Glomerular visceral epithelial cell (primary cell): Measurements from ENCODE around the gene SCAMP2.

Experiments
- DNase-seq: peaks from one replicate; pipeline ENCODE4 v3.0.0-alpha.2; 2016; ENCODE audit errors: extremely low spot score

Gene SCAMP2

DNA sequence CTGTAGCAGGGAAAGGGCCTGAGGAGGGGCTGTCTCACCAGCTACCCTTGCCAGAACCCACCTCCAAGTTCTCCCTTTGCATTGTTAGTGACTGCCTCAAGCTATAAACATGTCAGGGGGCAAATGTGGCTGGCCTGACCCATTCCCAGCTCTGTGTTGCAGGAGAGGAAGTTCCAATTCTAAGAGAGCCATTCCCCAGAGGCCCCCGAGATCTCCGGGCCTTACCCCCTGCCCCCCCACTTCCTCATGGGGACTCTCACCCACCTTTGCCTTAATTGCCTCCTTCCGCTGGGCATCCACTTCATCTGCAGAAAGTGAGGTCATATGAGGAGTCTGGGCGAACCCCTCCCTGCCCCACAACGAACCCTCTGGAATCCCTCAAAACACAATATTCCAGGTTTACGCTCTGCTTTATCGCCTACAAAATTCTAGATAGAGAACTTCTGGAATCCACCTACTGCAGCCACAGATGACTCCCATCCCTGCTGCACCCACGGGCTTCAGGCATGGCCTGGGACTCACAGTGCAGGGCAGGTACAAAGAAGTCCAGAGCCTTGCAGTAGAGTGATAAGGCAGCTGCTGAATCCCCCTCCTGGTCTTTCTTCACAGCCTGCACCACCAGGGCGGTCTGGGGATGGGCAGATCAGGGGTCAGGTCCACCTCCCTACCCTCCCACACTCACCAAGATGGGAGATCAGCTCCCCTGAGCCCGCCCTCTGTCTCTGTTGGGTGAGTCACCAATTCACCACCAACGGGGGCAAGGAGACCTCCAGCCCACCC lies 34.2 kb downstream of the SCAMP2 start:
- no peak for DNase-seq

DNA sequence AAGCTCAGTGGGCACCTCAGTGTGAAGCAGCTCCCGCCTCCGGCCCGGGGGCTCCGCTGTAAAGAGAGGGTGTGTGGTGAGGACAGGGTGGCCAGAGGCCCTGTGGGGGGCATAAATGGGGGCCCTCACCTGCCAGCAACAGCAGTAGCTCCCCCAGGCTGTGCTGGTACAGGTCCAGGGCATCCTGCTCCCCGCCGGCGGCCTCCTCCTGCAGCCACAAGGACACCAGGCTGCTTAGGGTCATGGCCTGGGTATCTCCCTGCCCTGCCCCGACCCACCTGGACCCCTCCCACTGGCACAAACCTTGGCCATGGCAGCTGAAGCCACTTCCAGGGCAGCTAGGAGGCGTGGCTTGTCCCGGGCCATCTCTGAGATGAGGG lies 35.0 kb downstream of the SCAMP2 start:
- no peak for DNase-seq

DNA sequence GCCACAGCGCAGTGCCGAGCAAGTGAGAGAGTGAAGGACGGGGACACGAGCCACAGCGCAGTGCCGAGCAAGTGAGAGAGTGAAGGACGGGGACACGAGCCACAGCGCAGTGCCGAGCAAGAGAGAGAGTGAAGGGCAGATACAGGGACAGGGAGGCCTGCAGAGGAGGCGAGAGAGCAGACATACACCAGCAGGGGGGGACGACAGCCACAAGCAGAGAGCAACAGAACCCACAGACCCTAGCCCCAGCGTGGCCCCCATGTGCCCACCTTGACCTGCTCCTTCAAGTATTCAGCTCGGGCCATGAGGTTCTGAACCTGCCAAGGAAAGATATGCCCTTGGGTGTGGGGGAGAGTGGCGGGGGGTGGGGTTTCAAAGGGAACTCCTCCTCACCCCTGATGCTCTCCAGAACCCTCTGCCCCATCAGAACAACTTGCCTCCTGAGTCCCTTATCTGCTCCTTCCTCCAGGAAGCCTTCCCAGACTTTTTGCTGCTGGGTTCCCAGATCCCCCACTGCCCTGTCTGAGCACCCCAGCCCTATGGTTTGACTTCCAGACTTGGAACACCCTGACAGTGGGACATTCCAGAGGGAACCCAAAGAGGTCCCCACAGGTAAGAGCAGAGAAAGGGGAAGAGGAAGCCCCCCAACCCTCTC lies 35.6 kb downstream of the SCAMP2 start:
- DNase-seq, result no peak

DNA sequence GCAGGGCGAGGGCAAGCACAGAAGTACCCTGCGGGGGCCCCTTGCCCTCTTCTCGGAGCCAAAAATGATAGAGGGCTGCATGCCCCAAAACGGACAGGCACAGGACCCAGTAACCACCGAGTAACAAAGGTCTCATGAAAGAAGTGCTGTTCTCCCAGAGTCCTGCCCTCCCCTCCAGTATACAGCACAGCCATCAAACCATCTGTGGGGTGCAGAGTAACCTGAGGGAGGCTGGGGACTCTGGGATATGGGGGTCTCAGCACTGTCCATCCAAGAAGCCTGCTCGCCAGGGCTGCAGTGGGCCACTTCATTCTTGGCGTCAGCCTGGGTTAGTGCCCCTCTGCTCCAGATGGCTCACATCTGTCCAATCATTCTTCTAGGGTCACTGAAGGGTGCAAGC lies 36.3 kb downstream of the SCAMP2 start:
- DNase-seq, result no peak

DNA sequence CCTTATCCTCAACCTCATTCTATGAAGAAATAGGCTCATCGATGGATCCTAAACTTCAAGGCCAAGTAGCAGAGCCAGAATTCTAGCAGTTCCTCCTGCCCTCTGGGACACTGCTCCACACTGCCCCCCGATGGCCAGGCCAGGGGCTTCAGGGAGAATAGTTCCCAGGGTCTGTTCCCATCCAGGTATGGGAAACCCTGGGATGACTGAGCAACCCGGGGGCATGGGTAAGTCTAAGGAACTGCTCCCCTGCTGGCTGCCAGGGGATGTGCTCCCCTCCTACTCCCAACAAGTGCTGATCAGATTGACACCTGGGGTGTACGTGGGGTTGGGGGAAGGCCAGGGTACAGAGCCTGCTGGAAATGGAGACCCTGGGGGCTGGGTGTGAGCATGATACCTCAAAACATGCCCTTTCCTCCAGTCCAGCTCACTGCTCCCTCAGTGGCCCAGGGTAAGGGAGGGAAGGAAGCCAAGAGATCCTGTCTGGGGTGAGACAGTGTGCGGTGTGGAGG lies 37.8 kb downstream of the SCAMP2 start:
- peak; percentile 69 for DNase-seq

DNA sequence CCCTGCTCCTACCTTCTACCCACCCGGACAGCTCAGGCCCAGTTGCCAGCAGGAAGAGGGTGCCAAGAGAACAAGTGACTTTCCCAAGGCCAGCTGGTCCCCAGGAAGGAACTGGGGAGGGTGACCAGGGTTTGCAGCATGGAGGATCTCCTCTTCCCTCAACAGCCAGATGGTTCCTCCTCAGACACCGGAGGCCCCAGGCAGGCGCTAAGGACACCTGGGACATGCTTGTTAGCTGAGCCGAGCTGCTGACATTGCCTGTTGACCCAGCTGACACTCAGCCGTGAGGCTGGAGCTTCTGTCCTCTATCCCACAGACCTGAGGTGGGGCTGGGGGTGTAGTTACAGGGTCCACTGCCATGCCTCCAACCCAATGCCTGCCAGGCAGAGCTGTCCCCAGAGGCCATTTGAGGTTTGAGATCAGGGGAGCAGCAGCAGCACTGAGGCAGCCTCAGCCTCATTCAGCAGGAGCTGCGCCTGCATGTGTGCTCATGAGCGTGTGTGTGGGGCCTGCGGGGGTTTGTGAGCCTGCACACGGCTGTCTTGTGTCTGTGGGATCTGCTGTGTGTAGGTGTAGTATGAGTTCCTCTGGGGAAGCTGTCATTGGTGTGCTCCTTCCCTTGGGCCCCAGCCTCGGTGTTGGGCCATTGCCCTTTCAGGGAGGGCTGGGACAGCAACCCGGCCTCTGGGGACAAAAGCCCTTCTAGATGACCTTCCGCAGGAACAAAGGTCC lies 39.6 kb downstream of the SCAMP2 start:
- DNase-seq, result no peak

DNA sequence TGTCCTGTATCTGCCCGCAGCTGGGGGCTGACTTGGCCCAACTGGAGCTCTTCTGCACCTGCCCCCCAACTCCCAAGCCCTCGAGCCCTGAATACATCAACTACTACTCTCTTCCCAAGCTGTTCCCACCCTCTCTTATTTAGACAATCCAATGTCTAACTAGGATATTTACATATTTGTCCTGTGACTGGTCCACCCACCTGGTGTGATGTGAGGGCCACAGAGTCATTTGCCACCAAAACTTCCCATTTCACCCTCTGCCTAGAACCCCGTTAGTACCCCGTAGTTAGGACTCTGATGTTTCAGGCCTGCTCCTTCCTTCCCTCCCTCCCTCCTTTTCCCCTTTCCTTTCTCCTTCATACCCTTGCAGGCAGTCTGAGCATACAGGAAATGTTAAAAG lies 40.3 kb downstream of the SCAMP2 start:
- no peak for DNase-seq

DNA sequence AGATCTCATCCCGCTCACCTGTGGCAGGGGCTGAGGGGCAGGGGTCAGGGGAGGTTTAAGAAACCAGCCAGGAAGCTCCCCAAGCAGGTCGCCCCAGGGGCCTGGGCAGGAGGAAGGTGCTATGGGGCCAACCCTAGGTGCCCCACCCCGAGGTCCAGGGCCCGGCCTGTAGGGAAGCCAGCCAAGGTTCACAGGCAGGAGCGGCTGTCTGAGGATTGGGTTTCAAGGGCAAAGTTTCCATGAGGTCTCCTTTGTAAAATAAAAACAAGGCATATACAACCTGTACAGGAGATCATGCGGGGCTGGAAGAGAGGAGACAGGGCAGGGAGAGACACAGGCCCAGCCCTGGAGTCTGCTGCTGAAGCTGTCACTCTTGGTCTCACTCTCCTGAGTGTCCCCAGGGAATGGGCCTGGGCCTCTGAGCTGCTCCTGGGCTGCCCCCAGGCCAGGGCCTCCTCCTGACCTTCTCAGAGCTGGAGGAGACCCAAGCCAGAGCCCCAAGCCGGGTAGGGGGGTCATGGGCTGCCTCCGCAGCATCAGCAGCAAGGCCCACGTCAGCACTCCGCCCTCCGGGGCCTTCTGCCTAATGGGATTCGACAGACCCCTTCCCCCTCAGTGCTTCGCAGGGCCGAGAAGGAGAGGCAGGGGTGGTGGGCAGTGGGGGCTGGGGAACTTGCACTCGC lies 41.2 kb downstream of the SCAMP2 start:
- DNase-seq, result no peak

DNA sequence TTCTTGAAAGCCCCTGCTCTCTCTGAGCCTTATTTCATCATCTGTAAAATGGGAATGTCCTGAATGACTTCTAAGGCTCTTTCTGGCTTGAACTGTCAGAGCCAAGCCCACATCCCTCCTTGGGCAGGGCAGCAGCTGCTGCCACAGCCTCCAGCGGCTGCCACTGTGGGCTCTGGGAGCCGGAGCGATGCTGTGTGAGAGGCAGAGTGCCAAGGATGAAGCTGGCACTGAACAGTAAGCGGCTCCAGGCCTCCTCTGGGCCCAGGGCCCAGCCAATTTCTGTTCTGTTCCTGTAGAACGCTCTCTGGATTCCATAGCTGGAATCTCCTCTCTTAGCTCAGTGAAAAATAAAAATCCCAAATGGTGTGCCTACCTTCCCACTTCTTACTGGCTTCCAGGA lies 42.3 kb downstream of the SCAMP2 start:
- no peak for DNase-seq

DNA sequence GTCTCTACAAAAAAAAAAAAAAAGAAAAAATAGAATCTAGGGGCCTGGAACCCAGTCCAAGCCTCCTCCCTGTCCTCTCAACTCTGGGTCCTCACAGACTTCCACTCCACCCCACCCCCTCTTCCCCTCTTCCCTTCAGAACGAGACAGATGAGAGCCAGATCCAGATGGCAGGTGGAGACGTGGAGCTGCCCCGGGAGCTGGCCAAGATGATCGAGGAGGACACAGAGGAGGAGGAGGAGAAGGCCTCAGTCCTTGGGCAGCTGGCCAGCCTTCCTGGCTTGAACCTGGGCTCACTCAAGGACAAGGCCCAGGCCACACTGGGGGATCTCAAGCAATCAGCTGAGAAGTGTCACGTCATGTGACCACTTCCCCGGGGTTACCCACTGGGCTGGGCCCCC lies 43.2 kb downstream of the SCAMP2 start:
- DNase-seq, result no peak

DNA sequence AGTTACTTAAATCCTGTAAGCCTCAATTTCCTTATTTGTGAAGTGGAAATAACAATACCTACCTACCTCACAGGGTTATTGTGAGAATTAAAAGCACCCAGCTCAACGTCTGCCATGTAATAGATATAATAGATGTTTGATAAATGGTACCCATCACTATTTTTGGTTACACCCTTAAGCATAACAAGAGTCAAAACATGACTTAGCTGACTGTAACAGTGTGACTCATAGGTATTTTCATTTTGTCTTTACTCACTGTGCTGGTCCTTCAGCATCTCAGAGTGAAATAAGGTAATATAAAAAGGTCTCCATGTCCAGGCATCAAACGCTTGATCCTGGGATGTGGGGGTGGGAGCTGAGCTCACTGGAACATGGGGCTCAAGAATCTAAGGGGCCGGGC lies 43.7 kb downstream of the SCAMP2 start:
- no peak for DNase-seq

DNA sequence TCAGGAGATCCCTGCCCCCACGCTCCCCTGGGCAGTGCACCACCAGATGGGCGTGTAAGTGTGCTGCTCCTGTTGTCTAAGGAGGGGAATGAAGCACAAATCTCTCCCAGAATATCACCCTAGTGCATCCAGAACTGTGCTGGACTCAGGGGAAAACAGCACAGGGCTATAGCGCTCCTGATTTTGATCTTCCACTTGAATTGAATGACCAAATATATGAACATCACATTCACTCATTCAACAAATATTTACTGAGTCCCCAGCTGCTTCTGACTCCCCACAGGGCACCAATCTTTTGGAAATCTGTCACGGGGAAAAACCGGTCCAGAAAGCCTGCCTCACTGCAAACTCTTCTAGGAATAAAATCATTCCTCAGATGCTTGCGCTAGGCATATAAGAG lies 44.3 kb downstream of the SCAMP2 start:
- no peak for DNase-seq

DNA sequence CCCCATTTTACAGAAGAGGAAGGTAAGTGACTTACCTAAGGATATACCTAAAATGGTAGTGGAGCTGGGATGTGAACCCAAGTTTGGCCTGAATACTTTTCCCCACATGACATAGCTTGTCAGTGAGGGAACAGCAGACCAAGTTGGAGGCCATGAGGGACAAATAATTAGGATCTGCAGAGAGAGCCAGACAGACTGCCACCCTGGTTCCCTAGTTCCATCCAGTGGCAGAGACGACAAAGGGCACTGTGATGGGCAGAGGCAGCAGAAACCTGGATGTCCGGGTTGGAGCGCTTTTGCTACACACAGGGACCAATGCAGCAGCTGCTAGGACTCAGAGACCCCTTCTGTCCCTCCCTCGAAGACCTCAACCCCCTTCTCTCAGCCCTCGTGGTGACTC lies 45.6 kb downstream of the SCAMP2 start:
- DNase-seq, result no peak

DNA sequence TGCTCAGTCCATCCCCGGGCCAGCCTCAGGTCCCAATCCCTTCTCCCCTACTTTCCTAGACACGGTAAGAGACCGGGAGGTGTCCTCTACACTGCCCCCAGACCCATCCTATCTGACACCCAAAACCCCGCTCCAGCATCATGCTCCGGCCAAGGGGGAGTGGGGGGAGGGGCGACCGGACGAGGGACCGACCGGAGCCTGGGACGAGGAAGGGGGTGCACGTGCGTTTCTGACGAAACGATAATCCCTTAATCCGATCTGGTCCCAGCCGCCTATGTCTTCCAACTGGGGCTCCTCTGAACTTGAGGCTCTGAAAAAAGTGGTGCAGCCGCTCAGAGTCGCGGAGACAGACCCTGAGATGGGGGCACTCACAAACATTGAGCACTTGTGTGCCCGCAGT lies 46.2 kb downstream of the SCAMP2 start:
- no peak for DNase-seq

DNA sequence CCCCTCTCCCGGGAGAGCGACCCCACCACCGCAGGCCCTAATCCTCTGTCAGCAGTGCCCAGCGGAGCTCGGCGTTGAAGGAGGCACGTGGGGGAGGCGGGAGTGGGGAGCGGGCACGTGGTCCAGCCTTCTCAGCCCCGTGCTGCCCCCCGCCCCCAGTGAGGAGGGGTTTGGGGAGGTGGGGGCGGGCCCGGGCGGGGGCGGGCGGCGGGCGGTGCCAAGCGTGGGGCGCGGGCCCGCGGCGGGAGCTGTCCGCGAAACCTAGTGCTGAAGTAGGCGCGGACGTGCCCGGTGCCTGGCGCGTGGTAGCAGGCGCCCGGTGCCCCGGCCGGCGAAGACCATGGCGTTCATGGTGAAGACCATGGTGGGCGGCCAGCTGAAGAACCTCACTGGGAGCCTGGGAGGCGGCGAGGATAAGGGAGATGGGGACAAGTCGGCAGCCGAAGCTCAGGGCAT lies 46.8 kb downstream of the SCAMP2 start, which contains the start of gene CPLX3:
CPLX3 (plus strand) TSS at position 264 of the 456 bp plus-strand sequence; CDS start at position 341, 77 bp downstream.
- peak; percentile 21 for DNase-seq

DNA sequence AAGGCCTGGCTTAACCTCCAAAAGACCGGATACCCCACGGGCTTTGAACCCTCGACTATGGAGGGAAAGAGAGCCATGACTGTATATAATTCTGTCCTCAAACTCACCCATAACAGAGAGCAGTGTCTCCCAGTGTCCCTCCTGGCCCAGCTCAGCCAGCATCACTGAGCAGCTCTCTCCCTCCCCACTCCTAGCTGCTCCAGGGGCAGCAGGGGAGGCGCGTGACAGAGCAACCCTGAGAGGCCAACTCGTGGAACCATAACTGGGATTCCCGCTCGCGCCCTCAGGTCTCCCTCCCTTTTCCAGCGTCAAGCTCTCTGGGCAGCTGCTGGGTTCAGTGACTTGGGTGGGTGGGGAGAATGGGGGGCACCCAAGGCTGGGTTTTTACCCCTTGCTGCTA lies 47.3 kb downstream of the SCAMP2 start:
- DNase-seq, result no peak

DNA sequence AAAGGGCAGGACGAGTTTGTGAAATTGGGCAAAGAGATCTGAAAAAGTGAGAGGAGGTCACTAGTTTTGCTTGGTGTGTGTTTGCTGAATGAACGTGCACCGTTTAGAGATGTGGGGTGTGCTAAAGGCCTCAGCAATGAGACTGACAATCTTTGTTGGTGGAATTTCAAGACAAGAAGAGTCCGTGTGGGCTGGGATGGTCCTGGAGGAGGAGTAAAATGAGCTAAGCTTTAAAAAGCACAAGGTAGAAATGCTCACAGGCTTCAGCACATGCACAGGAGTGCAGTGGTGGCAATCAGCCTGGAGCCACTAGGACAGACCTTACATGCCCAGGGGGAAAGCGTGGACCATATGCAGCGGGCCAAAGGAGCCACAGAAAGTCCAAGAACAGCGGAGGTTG lies 48.2 kb downstream of the SCAMP2 start:
- DNase-seq, result no peak

DNA sequence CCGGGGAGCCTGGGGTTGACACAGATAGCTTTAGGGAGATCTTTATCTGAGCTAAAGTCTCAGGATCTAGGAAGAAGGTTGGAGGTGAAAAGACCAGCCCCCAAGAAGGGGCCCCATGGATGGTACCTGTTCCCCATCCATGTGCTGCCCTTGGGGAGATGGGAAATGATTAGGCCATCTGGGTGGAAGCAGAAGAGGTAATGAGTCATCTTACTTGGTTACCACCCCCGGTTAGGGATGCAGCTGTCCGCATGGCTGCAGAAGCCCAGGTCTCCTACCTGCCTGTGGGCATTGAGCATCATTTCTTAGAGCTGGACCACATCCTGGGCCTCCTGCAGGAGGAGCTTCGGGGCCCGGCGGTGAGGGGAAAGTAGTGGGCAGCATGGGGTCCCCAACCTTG lies 49.8 kb downstream of the SCAMP2 start:
- DNase-seq, result no peak

DNA sequence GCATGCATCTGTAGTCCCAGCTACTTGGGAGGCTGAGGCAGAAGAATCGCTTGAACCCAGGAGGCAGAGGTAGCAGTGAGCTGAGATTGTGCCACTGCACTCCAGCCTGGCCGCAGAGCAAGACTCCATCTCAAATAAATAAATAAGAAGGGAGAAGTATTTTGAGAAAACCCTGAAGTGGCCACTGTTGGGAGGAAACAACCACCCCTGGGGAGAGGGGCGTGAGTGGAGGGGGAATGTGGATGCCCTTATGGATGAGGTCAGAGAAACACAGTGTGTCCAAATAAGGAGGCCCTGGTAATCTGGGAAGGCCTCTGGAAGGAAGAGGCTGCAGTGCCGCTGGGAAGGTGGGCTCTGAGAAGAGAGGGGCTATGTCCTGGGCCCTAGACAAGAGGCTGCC lies 50.9 kb downstream of the SCAMP2 start:
- no peak for DNase-seq

DNA sequence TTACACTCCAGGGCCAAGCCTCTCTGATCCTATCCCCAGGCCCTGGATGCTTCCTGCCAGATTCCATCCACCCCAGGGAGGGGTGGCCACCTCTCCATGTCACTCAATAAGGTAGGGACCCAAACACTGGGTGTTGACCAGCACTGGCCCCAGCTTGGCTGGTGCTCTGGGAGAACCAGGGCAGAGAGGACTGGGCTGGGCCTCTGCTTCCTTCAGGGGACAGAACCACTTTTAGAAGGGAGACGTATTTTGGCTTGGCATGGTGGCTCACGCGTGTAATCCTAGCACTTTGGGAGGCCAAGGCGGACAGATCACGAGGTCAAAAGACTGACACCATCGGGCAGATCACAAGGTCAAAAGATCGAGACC lies 51.4 kb downstream of the SCAMP2 start:
- no peak for DNase-seq

DNA sequence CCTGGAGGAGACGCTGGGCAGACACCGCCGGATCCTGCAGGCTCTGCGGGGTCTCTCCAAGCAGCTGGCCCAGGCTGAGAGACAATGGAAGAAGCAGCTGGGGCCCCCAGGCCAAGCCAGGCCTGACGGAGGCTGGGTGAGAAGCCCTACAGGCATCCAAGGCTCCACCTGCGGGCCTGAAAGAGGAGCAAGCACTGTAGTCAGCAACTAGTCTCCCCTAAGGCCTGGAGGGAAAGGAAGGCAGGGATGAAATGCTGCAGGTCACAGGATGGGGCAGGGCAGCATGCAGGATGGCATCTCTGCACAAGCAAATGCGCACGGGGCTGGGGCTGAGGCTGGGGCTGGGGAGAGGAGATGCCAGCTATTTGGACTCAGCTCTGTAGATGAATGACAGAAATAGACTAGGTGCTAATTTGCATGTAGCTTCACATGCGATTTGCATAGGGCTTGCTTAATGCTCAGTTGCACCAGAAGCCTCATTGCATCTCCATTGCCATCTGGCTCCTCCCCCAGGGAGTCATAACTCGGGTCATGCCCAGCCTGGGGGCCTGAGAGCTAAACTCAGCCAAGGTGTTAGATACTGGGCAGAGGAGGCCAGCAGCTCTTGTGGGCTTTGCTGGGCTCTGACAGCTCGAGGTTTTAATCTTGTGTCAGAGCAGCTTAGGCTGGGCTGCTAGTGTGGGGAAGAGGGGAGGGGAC lies 51.9 kb downstream of the SCAMP2 start:
- no peak for DNase-seq
